ENCODE data around the gene ZFP36.
A peak's percentile ranks its signal among the peaks of the same experiment; 100 is the strongest.

ZFP36 gene

GRCh38 chr19:39423258-39424086, 16.8 kb downstream of the ZFP36 start:
- no peak for DNase-seq

- DNase-seq = no peak
These were observed 18.3 kb downstream of the ZFP36 start for GRCh38 chr19:39424934-39425333.

- DNase-seq = no peak
These were observed 19.1 kb downstream of the ZFP36 start for GRCh38 chr19:39425744-39426143.

- DNase-seq = no peak
These were observed 19.5 kb downstream of the ZFP36 start for GRCh38 chr19:39426170-39426569.

GRCh38 chr19:39427707-39428106, 21.1 kb downstream of the ZFP36 start:
- no peak for DNase-seq

GRCh38 chr19:39428283-39429112, 21.9 kb downstream of the ZFP36 start:
- DNase-seq = no peak

- no peak for DNase-seq
These were observed 24.3 kb downstream of the ZFP36 start for GRCh38 chr19:39430675-39431593.

GRCh38 chr19:39432677-39433025, 26.0 kb downstream of the ZFP36 start:
- DNase-seq = no peak

GRCh38 chr19:39433480-39434079, 26.9 kb downstream of the ZFP36 start:
- no peak for DNase-seq

- no peak for DNase-seq
These were observed 27.8 kb downstream of the ZFP36 start for GRCh38 chr19:39434123-39435076.

GRCh38 chr19:39435499-39436349, 29.1 kb downstream of the ZFP36 start, which contains the start of gene RPS16:
RPS16 (minus strand) TSS chr19:39435949; CDS start chr19:39435895, 54 bp downstream.
- DNase-seq = peak; percentile 98 to 99

GRCh38 chr19:39436350-39436716, 29.7 kb downstream of the ZFP36 start:
- DNase-seq = no peak

- DNase-seq = no peak
These were observed 31.8 kb downstream of the ZFP36 start for GRCh38 chr19:39438270-39438934.

- DNase-seq = no peak
These were observed 38.0 kb downstream of the ZFP36 start for GRCh38 chr19:39444598-39445195.

GRCh38 chr19:39445196-39446111, 38.8 kb downstream of the ZFP36 start, which contains the start of gene SUPT5H:
SUPT5H (plus strand) TSS chr19:39445582; CDS start chr19:39445891, 309 bp downstream.
- DNase-seq = peak; percentile 97 to 99

GRCh38 chr19:39446365-39447084, 39.9 kb downstream of the ZFP36 start:
- no peak for DNase-seq

GRCh38 chr19:39448271-39448670, 41.6 kb downstream of the ZFP36 start:
- DNase-seq = no peak
